ENCODE results near the gene GRM8. TPM values are rescaled to one million over a fixed set of nuclear protein-coding genes. Genes with fewer than 3 reads are reported as not detected.
"Not testable (repeated sequence)": the region's sequence is repeated elsewhere in the genome, so short reads cannot be mapped to it uniquely, and the experiment has no call there.

Gene GRM8
- total RNA-seq, 2 donors from 2014 or later = 0.18 TPM; not detected in 1

- peak; percentile 34 to 68 for ATAC-seq
- no peak for DNase-seq
- intact Hi-C loops (cut with DNase I) = no loop called here
Measured at GRCh38 chr7:126700807-126701604, 551.7 kb downstream of the GRM8 start.

GRCh38 chr7:126699707-126700106 is 553.0 kb downstream of the GRM8 start:
- intact Hi-C loops (cut with DNase I) = no loop called here
- no peak for ATAC-seq
- DNase-seq = no peak

GRCh38 chr7:126698909-126699308 is 553.8 kb downstream of the GRM8 start:
- ATAC-seq (no peak), DNase-seq (no peak)
- intact Hi-C loops (cut with DNase I) = no loop called here

GRCh38 chr7:126698446-126698845 is 554.3 kb downstream of the GRM8 start:
- no peak for ATAC-seq
- intact Hi-C loops (cut with DNase I) = no loop called here
- DNase-seq = no peak

GRCh38 chr7:126696256-126697038 is 556.3 kb downstream of the GRM8 start:
- intact Hi-C loops (cut with DNase I) = no loop called here
- ATAC-seq (no peak), DNase-seq (no peak)

GRCh38 chr7:126690848-126691751 is 561.6 kb downstream of the GRM8 start:
- DNase-seq (no peak), ATAC-seq (no peak)
- intact Hi-C loops (cut with DNase I) = no loop called here

GRCh38 chr7:126690104-126690503 is 562.6 kb downstream of the GRM8 start:
- no peak for DNase-seq
- intact Hi-C loops (cut with DNase I) = no loop called here
- ATAC-seq = no peak

- no peak for DNase-seq
- intact Hi-C loops (cut with DNase I) = no loop called here
- no peak for ATAC-seq
Measured at GRCh38 chr7:126689037-126689436, 563.7 kb downstream of the GRM8 start.

GRCh38 chr7:126686474-126686873 is 566.3 kb downstream of the GRM8 start:
- intact Hi-C loops (cut with DNase I) = no loop called here
- DNase-seq (no peak), ATAC-seq (no peak)

- DNase-seq = no peak
- no peak for ATAC-seq
- intact Hi-C loops (cut with DNase I) = no loop called here
Measured at GRCh38 chr7:126685596-126685995, 567.1 kb downstream of the GRM8 start.

- intact Hi-C loops (cut with DNase I) = no loop called here
- DNase-seq = no peak
- no peak for ATAC-seq
Measured at GRCh38 chr7:126685018-126685573, 567.6 kb downstream of the GRM8 start.

GRCh38 chr7:126682176-126682575 is 570.6 kb downstream of the GRM8 start:
- intact Hi-C loops (cut with DNase I) = no loop called here
- no peak for ATAC-seq

GRCh38 chr7:126668762-126669161 is 584.0 kb downstream of the GRM8 start:
- DNase-seq; intact Hi-C loops (cut with DNase I); ATAC-seq: not testable (repeated sequence)

More at GRCh38 chr7:126682176-126682575, 570.6 kb downstream of the GRM8 start:
- DNase-seq = no peak

GRCh38 chr7:126668367-126668752 is 584.4 kb downstream of the GRM8 start:
- DNase-seq (no peak), ATAC-seq (no peak)
- intact Hi-C loops (cut with DNase I) = no loop called here

GRCh38 chr7:126667742-126668366 is 584.9 kb downstream of the GRM8 start:
- ATAC-seq = no peak
- intact Hi-C loops (cut with DNase I) = no loop called here
- no peak for DNase-seq

GRCh38 chr7:126662856-126663255 is 589.9 kb downstream of the GRM8 start:
- intact Hi-C loops (cut with DNase I) = no loop called here
- ATAC-seq (no peak), DNase-seq (no peak)

GRCh38 chr7:126659124-126659523 is 593.6 kb downstream of the GRM8 start:
- intact Hi-C loops (cut with DNase I) = no loop called here
- ATAC-seq (no peak), DNase-seq (no peak)

GRCh38 chr7:126658684-126659083 is 594.1 kb downstream of the GRM8 start:
- ATAC-seq (no peak), DNase-seq (no peak)
- intact Hi-C loops (cut with DNase I) = no loop called here
